HG03280 (cell line): ENCODE results near the gene PDP2.

ENCODE experiments used
- ATAC-seq: cut with Tn5 transposase; IDR thresholded peaks from one replicate; pipeline ENCODE4 v1.9.1; 2021; ENCODE audit warnings: mild to moderate bottlenecking, moderate library complexity; ENCODE audit not compliant: unreplicated experiment

Gene PDP2

DNA sequence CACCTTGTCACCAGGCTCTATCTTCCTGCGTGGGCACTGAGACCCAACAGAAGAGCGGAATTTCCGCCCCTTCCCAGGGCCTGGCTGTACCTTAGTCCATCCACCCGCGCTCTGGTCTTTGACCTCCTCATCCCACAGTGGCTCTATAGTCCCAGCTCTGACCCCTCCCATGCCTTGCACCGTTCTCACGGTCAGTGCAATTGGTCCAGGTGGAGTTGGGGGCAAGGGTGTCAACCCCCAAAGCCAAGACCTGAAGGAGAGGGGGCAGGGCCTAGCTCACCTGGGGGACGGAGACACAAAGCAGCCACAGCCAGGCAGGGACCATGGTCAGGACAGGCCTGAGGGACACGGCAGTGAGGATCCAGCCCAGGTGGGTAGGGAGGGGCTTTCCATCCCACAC is 37.4 kb downstream of the PDP2 start:
- no peak for ATAC-seq

DNA sequence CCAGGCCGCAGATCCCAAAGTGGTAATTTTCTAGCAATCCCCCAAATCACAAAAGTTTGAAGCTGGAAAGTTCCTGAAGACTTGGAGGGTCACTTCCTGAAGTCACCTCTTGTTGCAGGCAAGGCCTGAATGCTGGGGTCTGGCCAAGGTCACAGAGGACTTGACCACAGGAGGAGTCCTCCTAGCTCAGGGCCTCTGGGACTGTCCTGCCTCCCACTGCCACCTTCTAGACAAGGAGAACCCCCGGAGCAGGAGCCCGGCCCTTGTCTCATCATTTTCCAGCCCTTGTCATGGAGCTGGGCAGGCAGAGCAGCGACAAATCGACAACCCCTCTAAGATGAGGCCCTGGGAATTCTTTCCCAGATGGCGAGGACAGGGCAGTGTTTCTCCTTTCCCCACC is 38.0 kb downstream of the PDP2 start:
- no peak for ATAC-seq

DNA sequence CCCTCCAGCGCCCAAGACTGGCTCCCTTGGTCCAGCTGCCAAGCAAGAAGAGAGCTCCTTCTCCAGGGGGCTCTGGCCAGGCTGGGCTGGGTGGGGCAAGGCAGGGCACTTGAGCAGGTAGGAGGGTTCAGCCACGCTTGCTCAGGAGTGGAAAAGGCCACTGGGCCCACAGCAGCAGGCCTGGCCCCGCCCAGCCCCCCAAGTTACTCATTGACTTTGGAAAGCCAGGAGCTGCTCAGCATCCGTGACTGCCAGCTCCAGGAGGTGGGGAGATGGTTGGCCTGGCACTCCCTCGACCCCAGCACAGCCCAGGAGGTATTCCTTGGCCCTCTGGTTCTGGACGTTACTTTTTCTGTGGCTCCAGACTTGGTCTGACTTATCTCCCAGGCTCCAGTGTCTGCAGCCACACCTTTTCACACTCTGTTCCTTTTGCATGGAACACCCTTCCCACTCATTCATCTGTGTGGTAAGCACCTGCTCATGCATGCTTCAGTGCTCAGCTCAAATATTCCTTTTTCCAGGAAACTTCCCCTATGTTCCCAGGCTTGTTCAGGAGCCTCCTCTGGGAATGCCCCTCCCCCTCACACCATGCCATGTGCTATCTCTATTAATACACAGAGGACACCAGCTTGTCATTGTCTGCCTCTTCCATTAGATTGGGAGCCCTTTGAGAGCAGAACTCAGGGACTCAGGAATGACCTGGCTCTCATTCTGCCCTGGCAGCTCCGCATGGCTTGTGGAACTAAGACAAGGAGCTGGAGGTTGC is 38.7 kb downstream of the PDP2 start, which contains the start of gene CDH16:
Gene CDH16, minus strand, starts transcription at position 83 of the 766 bp plus-strand sequence. CDS start 820 bp downstream, outside the sequence.
- no peak for ATAC-seq

DNA sequence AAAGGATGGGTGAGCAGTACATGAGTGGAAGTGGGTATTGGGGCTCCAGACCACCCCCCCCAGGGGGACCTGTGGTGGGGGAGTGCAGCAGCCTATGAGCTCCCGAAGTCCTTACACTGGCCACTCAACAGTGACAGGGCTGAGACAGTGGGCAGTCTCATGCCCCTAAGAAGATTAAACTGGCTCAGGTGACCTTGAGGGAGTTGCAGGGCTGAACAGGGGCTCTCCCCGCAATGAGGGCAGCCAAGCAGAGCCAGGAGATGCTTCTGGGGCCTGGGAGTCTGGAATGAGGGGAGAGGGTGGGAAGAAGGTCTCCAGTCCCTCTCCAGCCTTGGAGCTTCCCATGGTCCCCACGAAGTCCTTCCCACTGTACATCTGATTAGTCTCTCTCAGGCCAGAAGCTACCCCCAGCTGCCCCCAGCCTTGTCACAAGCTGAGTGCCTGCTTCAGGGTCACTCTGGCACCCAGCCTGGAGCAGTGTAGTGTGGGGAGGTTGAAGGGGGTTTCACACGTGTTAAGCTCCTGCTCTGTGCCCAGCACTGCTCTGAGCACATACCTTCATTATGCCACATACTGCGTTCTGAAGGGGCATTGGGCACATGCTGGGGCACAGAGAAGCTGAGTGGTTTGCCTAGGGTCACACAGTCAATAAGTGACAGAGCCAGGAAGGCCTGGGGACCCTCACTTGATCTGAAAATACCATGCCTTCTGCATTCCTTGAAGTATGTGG is 39.4 kb downstream of the PDP2 start:
- no peak for ATAC-seq

DNA sequence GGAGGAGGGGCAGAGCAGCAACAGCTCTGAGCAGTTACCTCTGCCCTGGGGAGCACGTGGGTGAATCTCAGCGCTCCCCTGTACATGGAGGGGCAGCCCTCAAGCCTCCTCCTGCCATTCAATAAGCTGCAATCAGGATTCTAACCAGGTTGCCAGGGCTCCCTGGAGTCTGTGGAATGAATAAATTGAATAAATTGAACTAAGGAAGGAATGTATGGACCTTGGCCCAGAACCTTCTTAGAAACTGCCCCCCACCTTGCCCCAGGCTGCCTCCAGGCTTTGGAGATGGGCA is 39.9 kb downstream of the PDP2 start:
- no peak for ATAC-seq

DNA sequence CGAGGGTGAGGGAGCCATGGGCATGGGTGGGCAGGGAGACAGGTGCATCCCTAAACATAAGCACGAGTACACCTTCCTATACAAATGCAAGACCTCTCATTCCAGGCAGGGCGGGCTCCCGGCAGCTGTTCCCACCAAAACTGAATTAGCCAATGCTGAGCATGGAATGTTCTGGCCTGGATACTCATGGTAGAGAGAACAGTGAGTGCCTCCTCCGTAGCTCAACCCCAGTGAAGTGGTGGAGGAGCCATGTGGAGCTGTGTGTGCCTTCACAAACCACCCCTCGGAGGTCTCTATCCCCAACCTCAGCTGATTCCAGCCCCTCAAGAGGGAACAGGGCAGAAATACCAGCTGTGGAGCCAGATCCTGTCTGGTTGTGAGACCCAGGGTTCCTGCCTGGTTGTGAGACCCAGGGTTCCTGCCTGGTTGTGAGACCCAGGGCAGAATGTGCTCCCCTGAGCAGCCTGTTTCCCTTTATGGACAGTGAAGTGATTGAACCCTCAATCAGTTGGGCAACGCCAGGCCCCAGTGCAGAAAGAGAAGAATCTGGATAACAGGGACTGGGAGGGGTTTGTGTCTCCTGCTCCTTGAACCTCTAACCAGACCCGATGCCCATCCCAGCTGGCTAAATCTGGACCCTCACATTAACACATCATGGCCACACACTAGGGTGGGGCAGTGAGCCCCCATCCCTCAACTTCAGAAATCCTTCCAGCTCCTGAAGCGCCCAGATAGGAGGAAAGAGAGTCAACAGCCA is 40.8 kb downstream of the PDP2 start:
- ATAC-seq = no peak

DNA sequence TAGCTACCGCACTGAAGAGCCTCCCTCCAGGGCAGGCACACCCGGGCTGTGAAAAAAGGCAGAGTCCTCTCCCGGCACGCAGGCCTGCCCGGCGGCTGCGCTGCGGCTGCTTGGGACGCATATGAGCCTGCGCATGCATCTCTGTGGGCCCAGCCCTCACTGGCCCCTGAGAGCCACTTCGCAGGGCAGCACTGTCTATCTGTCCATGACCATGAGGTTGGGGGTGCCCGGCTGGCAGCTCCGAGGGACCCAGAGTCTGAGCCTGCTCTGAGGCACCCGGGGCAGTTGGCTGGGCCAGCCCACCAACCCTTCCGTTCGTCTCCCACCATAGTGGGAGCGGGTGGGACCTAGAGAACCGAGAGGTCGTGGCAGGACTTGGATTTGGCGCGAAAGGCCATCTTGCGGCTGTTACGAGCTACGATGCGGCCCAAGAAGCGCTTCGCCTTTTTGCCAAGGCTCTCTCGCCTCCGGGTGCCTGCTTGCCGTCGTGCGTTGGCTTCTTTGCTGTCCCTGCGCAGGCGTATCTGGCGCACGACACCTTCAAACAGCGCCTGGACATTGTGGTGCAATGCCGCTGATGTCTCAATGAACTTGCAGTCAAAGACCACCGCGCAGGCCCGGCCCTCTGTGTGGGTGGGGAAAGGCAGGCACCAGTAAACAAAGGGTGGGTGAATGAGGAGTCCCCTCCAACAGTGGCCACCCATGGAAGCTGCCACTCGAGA is 41.6 kb downstream of the PDP2 start:
- ATAC-seq = no peak

DNA sequence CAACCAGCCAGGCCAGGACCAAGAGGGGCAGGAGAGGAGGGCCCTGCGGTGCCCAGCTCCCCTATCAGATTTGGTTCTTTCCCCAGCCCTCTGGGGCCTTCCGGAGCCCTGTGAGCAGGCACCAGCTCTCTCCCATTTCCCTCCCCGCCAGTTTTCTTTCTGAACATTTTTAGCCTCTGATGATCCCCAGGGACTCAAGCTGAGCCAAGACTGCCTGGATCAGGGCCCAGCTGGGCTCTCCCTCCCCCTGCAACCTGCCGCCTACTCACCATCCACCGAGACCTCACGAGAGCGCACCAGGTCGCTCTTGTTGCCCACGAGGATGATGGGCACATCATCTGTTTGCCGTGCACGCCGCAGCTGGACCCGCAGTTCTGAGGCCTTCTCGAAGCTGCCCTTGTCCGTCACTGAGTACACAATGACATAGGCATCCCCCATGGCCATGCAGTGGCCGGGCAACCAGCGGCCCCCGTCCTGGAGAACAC is 43.0 kb downstream of the PDP2 start:
- ATAC-seq = no peak

DNA sequence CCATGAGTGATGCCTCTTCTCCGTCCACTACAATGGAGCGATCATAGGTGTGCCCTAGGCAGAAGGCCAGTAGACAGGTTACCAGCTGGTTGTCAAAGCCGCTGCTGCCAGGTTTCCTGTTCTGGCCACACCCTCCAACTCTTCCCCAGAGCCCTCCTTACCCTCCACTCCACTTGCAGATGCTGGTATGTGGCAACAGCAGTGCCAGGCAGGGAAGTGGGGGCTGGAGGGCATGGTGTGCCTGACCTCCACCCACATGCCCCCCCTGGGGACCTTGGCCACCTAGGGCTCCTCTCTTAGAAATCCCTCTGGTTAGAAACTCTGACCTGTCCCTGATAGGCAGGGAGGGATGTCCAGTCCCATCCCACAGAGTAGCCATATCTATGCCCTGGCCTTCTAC is 43.6 kb downstream of the PDP2 start:
- no peak for ATAC-seq

DNA sequence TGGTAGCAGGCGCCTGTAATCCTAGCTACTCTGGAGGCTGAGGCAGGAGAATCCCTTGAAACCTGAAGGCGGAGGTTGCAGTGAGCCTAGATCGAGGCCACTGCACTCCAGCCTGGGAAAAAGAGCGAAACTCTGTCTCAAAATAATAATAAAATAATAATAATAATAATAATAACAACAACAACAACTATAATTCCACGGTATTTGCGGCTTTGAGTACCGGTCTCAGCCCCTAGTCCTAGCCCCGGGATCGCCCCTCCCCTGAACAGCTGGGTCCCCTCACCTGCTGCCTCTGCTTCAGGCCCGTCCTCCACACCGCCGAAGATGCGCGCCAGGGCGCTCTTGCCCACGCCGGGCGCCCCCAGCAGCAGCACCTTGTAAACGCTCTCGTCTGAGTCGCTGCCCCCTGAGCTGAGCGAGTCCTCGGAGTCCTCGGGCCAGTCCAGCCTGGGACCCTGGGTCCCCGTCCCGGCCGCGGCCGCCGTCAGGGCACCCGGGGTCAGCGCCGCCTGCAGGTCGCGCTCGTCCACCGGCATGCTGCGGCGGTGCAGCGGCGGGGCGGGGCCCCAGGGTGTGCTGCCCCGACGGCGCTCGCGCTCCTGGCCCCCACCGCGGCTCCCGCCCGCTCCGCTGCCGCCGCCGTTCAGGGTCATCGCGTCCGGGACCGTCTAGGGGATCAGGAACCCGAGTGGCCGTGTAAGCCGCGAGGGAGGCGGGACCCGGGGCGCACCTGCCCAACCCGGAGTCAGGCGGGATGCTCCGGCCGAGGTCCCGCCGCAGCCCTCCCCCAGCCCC is 44.4 kb downstream of the PDP2 start:
- no peak for ATAC-seq

DNA sequence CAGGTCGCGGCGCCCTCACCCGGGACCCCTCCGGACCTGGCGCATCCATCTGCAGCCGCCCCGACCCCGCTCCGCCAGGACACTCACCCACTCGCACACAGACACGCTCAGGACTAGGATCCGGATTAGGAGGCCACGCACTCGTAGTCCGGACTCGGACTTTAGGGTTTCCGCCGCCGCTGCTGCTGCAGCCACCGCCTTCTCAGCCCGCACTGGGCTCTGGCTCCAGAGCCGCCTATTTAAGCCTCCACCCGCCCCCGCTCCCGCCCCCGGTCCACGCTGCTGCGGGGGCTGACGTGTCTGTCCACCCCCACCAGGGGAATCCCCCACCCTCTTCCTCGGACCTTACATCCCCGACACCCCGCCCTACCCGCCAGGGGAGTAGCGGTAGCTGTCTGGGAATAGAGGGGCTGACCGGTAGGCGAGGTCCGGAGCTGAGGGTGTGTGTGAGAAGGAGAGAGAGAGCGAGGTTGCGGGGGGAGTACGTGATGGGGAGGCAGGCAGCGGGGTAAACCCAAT is 45.1 kb downstream of the PDP2 start, which contains the start of gene RRAD:
Gene RRAD, minus strand, starts transcription at position 214 of the 519 bp plus-strand sequence. CDS start 356 bp downstream, outside the sequence.
- no peak for ATAC-seq

DNA sequence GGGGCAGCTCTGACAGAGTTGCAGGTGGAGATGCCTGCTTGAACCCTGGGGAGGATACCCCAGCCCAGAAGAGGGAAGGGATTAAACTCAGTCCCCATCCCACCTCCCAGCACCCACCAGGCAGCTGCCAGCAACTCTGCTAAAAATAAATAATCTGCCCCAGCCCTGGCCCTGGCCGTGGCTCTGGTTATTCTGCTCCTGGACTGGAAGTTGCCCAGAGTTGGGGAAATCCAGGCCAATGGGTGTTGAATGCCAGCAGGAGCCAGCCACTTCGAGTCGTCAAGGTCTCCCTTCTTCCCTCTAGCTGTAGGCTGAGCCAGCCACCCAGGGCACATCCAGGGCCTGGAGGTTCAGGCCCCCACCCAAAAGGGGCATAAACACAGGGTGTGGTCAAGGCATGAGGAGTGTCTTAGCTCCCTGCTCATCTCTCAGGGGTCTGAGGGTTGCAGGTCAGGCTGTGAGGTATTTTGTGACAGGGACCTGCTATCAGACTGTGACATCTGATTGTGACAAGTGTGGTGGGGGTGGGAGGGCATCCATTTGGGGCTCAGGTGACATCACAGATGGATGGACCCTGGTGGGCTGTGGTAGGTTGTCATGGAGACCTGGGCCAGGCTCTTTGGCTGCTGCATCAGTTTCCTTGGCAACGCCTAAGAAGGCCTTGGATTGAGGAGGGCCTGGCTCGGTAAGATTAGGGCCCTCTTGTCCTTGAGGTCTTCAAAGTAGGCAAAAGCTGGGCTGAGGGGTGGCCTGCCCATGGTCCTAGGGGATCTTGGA is 46.0 kb downstream of the PDP2 start:
- ATAC-seq = no peak

DNA sequence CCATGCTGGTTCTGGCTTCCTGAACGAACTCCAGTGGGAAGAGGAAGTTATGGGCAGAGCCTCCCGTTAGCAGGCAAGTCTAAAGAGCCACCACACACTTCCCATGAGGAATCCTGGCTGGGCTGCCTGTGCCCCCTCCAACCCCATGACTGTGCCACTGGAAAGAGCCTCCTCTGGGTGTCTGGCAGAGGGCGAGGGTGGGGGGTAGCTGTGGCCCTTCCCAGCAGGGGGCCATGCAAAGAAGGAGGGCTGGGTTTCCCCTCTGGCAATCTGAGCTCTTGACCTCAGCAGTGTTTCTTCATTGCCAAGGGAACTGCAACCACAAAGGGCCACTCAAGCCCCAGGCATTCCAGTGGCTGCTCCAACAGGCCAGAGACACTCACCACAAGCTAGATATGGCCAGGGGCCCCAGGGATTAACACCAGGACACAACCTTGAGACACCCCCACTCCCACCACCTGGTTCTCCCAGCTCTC is 46.7 kb downstream of the PDP2 start:
- no peak for ATAC-seq

DNA sequence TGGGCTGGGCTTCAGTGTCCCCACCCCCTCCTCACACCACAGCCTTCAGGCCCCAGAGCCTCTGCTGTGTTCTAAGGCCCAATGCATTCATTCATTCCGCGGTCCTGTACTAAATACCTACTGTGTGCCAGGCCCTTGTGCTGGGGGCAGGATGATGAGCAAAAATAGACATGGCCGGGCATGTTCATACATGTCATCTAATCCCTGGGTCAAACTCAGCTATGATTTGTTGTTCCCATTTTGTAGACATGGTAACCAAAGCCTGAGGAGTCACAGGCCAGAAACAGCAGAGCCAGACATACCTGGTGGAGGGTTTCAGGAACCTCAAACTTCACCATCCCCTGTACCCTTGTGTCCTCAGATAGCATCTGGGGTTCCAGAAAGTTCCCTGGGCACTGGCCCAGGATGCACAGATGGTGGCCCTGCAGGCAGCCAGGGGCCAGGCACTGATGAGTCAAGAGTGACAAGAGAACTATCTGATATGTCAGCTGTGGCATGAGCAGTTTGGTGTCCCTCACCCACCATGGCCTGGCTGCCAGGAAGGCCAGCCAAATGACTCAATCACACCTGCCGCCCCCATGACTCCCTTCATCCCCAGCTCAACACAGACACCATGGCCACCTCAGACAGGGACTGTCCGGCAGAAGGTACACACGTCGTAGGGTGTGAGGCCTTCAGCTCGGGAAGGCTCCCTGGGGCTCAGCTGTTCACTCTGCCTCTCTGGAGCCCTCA is 47.8 kb downstream of the PDP2 start:
- no peak for ATAC-seq

DNA sequence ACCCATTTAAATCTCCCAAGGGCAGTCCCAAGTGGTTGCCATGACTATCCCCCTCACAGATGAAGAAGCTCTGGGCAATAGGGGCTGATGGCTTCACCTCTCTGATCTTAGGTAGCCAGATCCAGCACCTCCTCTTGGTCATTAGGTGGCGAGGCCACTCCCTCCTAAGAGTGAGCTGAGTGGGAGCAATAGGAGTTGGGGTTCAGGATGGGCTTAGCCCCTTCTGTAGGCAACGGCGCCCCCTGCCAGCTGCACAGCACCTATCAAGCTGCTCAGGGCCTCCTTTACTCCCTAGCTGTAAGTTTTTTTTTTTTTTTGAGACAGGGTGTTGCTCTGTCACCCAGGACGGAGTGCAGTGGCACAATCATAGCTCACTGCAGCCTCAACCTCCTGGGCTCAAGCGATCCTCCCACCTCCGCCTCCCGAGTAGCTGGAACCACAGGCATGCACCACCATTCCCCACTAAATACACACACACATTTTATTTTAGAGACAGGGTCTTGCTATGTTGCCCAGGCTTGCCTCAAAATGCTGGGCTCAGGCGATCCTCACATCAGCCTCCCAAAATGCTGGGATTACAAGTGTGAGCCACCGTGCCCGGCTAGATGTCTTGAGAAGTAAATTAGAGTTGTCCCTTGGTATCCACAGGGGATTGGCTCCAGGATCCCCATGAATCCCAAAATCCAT is 48.5 kb downstream of the PDP2 start:
- no peak for ATAC-seq

DNA sequence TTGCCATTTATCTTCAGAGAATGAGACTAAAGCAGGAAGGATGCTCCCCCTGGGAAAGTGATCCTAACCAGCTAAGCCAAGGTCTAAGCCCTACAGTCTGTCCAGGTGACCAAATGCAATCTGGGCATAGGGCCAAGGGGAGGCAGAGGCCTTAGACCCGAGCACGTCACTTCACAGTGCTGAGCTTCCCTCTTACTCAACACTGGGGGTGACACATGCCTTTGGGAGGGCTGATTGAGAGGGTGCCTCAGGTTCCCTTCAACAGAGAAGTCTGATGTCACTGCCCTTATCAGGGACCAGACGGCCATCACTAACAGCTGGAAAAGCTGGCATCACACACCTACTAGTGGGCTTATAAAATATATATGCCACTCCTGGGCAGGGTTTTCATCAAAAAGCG is 49.9 kb downstream of the PDP2 start:
- ATAC-seq = no peak

DNA sequence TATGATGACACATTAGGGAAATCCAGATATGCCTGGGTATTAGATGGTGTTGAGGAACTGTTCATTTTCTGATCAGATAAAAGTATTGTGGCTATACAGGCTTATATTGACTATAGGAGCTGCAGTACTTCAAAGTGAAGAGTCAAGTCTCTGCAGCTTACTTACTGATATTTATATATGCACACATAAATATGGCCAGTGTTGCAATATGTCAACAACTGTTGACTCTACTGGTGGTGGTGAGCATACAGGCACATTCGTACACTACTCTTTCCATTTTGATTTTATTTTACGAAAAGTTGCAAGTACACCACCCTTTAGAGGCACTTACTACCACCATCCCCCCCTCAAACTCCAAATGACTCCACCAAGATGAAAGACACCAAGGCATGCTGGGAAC is 51.4 kb downstream of the PDP2 start:
- no peak for ATAC-seq

DNA sequence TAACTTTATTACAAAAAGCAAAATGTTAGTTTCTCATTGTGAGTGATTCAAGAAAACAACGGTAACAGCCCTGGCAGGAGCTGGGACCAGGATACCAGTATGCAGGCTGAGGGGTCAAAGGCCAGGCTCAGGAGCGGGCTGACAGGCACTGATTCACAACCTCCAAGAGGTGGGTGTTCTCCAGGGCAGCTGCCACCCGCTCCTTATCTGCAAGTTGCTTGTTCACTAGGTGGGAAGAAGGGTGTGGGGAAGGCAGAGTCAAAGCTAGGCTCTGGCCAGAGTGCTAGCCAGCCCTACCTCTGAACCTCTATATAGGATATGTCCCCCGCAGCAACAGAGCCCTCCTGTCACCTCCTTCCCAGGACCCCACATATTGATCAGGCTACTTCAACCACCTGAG is 51.8 kb downstream of the PDP2 start:
- ATAC-seq = no peak
